GM12874 (cell line): ENCODE measurements around the gene CMTM2.

Experiments
- TF ChIP-seq, protein P1 (sequence below): IDR thresholded peaks from 2 replicates; pipeline ENCODE4 v1.5.1; 2011; ENCODE audit warnings: low read depth, mild to moderate bottlenecking, control low read depth, low read length, moderate library complexity; ENCODE audit not compliant: insufficient read depth

The CMTM2 gene

DNA sequence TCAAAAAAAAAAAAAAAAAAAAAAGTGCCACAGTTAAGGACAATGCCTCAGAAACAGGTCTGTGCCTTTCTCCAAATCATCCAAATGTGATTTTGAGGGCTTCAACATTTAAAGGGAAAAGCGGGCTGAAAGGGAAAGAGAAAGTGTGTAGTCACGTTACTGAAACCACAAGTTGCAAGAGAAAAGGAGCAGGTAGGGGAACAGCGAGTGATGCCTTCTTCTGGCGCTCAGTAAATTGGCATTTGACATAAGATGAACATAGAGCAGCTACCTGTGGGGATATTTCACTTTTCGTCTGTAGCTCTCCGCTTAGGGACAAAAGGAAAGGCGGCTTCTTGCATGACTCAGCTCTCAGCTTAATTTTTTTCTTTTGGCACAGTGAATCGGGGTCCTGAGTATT lies 11.1 kb downstream of the CMTM2 start:
- TF ChIP-seq, protein P1, sequence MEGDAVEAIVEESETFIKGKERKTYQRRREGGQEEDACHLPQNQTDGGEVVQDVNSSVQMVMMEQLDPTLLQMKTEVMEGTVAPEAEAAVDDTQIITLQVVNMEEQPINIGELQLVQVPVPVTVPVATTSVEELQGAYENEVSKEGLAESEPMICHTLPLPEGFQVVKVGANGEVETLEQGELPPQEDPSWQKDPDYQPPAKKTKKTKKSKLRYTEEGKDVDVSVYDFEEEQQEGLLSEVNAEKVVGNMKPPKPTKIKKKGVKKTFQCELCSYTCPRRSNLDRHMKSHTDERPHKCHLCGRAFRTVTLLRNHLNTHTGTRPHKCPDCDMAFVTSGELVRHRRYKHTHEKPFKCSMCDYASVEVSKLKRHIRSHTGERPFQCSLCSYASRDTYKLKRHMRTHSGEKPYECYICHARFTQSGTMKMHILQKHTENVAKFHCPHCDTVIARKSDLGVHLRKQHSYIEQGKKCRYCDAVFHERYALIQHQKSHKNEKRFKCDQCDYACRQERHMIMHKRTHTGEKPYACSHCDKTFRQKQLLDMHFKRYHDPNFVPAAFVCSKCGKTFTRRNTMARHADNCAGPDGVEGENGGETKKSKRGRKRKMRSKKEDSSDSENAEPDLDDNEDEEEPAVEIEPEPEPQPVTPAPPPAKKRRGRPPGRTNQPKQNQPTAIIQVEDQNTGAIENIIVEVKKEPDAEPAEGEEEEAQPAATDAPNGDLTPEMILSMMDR, result no peak

GRCh38 chr16:66591018-66591417 lies 11.8 kb downstream of the CMTM2 start:
- TF ChIP-seq, protein P1, result no peak

GRCh38 chr16:66592241-66592640 lies 13.0 kb downstream of the CMTM2 start:
- TF ChIP-seq, protein P1, result no peak

- TF ChIP-seq, protein P1, result no peak
Observed at GRCh38 chr16:66592814-66593213, 13.6 kb downstream of the CMTM2 start.

GRCh38 chr16:66594739-66595138 lies 15.5 kb downstream of the CMTM2 start:
- TF ChIP-seq, protein P1, result no peak

DNA sequence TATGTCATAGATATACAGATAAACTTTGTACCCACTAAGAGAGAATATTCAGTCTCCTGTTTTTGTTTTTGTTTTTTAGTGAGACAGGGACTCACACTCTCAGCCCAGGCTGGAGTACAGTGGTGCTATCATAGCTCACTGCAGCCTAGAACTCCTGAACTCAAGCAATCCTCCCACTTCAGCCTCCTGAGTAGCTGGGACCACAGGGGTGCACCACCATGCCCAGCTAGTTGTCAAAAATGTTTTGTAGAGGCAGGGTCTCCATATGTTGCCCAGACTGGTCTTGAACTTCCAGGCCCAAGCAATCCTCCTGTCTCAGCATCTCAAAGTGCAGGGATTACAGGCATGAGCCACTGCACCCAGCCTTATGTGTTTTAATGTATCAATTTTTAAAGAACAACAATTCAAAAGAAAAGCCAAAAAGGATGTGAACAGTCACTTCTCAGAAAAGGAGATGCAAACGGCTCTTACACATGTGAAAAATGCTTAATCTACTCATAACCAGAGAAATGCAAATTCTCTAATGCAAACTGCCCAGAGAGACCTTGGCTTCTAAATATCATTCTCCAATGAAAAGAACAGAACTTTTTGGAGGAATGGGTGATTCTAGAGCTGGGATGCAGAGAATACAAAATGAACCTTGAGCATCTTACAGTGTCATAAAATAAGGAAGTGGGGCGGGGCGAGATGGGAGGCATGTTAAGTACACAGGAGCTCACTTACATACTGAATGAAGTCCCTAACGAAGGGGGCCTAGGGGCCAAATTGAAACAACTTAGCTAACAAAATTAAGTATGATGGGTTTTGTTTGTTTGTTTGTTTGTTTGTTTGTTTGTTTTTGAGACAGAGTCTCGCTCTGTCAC lies 18.0 kb downstream of the CMTM2 start:
- TF ChIP-seq, protein P1, result no peak

GRCh38 chr16:66598111-66598510 lies 18.8 kb downstream of the CMTM2 start:
- TF ChIP-seq, protein P1, result no peak
